ENCODE data around the gene PDE11A.

- TF ChIP-seq, protein P1, sequence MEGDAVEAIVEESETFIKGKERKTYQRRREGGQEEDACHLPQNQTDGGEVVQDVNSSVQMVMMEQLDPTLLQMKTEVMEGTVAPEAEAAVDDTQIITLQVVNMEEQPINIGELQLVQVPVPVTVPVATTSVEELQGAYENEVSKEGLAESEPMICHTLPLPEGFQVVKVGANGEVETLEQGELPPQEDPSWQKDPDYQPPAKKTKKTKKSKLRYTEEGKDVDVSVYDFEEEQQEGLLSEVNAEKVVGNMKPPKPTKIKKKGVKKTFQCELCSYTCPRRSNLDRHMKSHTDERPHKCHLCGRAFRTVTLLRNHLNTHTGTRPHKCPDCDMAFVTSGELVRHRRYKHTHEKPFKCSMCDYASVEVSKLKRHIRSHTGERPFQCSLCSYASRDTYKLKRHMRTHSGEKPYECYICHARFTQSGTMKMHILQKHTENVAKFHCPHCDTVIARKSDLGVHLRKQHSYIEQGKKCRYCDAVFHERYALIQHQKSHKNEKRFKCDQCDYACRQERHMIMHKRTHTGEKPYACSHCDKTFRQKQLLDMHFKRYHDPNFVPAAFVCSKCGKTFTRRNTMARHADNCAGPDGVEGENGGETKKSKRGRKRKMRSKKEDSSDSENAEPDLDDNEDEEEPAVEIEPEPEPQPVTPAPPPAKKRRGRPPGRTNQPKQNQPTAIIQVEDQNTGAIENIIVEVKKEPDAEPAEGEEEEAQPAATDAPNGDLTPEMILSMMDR (IDR thresholded peaks at IDR 0.05), result no peak
- TF ChIP-seq POLR2A (IDR thresholded peaks at IDR 0.05), result no peak
Observed at GRCh38 chr2:177651833-177652232, 420.7 kb downstream of the PDE11A start.
